Endothelial cell of umbilical vein (primary cell): ENCODE results near the gene MCTP1.

Experiments used
- CTCF ChIP-seq, 2 donors: IDR thresholded peaks; 1 replicate in 1 of 2; 2 replicates in 1 of 2; pipeline ENCODE4 v1.5.1; 2011; ENCODE audit warnings: low read length in 2 of 2, mild to moderate bottlenecking in 2 of 2, moderate library complexity in 2 of 2, control low read depth in 1 of 2, inconsistent platforms in 1 of 2, low read depth in 1 of 2; ENCODE audit not compliant: insufficient read depth in 1 of 2; ENCODE audit errors: extremely low read depth in 1 of 2
- MYC ChIP-seq: IDR thresholded peaks from one replicate; pipeline ENCODE4 v1.6.1; 2011; ENCODE audit warnings: mild to moderate bottlenecking, low read depth, low read length
- POLR2A ChIP-seq: IDR thresholded peaks from 2 replicates; pipeline ENCODE4 v1.6.1; 2012; ENCODE audit warnings: low read depth, mild to moderate bottlenecking, control low read depth, low read length

GRCh38 chr5:95274011-95274410 lies 10.9 kb downstream of the MCTP1 start:
- TF ChIP-seq MYC (no peak), CTCF (IDR thresholded peaks at IDR 0.05; ENCODE audit: extremely low read depth in 1 of 2, insufficient read depth in 1 of 2, low read depth in 1 of 2, low read length in 2 of 2) (no peak), POLR2A (no peak)
